Raji (cell line): ENCODE results near the gene ILF2.

Source experiments
- POLR2A ChIP-seq: IDR thresholded peaks from 2 replicates; pipeline ENCODE4 v1.6.1; 2011; ENCODE audit warnings: low read depth, low read length, control low read depth; ENCODE audit not compliant: insufficient read depth

Gene ILF2

DNA sequence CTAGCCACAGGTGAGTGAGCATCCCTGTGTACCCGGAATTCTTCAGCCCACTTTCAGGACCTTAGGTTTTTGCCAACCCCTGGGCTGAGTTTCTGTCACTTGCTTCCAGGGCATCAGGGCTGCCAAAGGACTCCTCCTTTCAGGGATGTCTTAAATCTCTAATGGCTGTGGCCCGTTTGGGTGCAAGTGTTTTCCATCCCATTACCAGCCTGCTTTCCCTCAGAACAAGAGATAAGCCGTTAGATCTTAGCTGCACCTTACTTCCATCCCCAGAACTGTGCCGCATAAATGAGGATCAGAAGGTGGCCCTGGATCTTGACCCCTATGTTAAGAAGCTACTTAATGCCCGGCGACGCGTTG is 11.6 kb downstream of the ILF2 start:
- no peak for TF ChIP-seq POLR2A

DNA sequence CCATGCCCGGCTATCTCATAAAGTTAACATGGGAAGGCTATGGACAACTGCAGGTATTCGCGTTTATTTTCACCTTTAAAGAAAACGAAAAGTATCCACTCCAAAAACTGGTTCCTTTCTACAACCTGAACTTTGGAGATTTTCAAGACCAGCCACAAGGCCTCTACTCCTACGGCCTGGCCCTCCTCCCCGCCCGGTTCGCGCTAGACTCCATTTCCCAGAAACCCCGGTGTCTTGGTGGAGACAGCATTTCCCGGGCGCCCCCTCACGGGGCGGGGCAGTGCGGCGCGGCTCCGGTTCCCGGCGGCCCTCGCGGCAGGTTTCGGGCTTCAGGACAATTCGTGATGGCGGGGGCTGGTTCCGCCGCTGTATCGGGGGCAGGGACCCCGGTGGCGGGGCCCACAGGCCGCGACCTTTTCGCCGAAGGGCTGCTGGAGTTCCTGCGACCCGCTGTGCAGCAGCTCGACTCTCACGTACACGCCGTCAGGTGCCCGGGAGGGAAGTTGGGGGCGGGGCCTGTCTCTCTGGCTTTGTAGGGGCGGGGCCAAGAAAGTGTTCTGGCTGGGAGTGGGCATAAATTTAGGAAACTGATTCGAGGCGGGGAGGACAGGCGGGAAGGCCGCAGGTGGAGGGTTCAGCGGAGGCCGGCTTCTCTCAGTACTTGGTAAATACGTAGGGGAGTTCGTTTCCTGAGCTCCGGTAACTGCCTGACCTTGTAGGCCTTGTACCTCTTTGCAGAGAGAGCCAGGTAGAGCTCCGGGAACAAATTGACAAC is 12.2 kb downstream of the ILF2 start, which contains the start of gene SNAPIN:
TSS of gene SNAPIN (plus strand) at position 304 of the 775 bp plus-strand sequence. CDS start at position 345, 41 bp downstream.
- TF ChIP-seq POLR2A: peak; percentile 83

DNA sequence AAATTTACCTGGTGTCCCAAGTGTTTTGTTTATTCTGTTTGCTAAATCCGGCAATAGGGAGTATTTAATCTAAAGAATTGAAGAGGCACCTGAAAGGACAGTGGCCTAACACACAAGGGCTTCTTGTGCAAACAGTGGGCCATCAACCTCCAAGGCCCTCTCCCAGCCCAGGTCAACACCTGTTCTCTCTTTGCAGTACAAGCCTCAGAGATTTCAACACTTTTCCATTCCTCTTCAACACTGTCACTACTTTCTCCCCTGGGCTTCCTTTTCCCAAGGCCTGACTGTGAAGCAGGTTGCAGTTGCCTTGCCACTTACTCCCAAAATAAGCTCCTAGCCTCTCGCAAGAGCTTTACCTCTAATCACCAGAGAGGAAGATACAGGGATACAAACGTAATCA is 15.5 kb downstream of the ILF2 start:
- TF ChIP-seq POLR2A: no peak

DNA sequence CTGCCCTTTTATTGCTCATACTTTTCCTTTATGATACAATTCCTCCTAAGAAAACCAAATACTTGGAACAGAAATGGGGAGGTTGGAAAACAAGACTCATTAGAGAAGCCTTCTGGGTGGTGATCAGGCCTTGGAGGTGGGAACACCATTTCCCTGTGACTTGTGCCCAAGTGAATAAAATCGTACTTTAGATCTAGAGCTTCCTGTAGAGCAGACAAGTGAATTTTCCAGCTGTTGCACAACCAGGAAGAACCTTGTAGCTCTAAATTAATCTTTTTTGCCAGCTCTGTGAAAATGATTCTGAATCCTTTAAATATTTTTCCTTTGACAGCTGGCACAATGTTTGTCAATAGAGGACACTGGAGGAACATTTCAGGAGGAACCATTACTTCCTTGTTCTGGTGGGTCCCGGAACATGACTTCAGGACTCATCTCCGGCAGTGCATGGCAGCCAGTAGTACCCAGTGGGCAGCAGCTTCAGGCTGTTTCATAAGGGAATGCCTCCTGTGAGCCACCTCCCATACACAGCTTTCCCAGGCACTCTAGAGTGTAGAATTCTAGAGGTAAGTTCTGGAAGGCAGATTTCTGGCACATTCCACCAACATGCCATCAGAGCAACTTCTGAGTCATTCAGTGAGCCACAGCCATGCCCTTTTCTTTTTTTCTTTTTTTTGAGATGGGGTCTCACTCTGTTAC is 17.8 kb downstream of the ILF2 start:
- TF ChIP-seq POLR2A: no peak

DNA sequence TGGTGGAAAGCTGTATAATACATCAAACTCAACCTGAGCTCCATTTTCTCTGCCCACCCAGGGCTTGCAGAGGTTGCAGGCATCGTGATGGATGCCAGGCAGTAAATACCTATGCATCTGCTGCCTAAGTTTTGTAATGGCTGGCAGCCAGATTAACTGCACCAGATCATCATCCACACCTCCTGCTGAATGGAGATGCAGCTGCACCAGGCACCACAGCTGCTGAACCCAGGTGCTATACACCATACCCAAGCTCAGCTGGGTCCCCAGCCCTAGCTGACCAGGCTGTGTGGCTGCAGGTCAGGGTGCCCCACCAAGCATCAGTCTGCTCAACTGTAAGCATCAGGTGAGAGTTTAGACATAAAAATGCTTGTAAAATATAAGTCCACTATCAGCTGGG is 19.0 kb downstream of the ILF2 start:
- TF ChIP-seq POLR2A: no peak

DNA sequence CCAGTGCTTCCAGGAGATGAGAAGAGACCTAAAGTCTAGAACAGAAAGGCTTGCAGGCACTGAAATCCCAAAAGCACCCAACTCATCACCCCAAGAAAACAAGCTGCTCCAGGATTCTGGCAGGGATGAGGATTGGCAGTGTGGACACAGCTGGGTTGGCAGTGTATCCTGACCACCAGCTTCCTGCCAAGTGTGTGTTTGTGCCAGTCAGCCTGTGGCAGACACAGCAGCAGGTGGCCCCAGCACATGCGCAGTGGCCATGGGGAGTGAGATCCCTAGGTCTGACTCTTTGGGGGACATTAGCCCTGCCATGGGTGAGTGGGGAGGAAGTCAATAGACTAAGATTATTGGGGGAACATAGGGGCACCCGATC is 20.9 kb downstream of the ILF2 start:
- no peak for TF ChIP-seq POLR2A

DNA sequence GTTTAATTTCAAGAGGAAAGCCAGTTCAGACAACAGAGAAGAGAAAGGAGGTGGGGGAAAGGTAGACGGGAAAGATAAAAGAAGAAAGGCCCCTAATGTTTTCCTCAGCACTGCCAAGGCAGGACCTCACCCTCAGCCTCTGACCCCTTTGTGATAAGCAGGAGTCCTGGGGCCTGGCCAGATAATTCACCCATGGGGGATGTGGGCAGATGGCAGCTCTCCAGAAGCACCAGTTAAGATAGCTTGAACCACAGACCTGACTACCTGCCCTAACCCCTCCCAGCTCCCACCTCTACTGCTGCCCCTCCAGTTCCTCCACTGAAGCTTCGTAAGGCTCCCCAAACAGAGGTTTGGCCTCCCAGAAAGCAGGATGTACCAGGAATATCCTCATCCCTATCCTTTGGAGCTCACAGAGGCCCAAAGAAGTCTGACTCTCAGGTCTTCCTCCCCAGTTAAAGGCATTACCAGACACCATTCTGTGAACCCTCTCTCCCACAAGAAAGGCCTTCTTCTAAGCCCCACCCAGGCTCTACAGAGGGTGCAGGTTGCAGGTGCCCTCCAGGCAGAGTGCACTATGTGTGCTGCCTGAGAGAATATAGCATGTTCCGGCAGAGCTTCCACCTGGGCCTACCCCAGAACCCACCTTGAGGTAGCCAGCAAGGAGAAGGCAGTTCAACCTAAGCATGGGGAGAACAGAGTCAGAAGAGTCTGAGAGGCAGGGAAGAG is 21.5 kb downstream of the ILF2 start:
- TF ChIP-seq POLR2A: no peak

DNA sequence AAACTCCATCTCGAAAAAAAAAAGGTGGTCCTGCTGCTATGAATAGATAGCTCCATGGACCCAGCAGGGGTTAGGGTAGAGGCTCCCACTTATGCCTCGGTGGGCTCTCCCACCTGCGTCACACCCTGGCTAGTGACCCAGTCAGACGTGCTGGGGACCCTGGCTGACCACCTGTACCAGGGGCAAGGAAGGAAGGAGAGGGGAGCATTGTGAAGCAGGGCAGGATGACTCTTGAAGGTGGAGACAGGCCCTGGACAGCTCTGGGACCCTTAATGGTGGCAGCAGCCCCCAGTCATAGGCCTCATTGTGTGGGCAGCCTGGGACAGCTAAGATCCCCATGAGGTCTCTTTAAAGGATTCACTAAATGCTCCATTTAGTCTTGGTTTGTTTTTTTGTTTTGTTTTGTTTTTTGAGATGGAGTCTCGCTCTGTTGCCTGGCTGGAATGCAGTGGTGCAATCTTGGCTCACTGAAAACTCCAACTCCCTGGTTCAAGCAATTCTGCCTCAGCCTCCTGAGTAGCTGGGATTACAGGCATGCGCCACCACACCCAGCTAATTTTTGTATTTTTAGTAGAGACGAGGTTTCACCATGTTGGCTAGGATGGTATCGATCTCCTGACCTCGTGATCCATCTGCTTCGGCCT is 22.7 kb downstream of the ILF2 start:
- no peak for TF ChIP-seq POLR2A

DNA sequence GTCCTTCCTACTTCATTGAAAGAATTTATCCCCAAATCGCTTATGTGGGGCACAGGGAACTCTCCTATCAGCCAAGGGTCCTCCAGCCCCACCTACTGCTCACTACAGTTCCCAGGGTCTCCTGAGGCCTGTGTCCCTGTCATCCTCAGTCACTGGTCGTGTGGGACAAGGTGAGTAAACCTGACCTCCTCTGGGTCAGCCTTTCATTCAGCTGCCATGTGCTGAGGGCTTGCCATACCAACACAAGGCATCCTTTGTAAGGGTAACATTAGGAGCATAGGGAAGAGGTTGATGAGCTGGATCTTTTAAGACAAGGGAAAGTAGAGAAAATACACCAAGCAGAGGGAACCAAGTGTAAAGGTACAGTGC is 23.5 kb downstream of the ILF2 start:
- TF ChIP-seq POLR2A: no peak

DNA sequence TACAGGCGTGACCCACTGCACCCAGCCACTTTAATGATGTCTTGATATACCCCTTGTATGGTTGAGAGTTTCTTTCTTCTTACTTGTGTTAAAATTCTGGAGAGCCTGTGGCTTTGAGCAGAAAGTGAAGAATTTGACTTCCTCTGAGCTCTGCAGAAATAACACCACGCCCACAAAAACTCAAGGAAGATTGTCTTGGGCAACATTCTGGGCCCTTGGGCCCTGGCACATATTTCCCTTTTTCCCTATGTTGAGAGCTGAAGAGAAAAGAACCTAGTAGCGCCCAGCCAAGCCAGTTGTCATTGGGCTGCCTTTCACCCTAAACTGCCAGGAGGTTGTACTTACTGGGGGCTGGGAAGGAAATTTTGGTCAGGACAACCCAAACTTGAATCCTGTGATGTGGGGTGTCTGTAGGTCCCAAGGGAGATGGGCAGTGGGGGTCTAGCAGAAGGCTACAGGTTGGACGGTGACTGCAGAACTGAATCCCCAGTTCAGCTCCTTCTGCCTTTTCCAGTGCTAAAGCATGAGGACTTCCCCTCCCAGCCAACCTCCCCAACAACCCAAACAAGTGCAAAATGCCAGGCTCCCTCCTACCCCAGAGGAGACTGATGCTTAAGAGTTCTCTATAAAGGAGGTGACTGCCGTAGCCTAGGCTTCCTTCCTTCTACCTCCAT is 24.0 kb downstream of the ILF2 start:
- no peak for TF ChIP-seq POLR2A

DNA sequence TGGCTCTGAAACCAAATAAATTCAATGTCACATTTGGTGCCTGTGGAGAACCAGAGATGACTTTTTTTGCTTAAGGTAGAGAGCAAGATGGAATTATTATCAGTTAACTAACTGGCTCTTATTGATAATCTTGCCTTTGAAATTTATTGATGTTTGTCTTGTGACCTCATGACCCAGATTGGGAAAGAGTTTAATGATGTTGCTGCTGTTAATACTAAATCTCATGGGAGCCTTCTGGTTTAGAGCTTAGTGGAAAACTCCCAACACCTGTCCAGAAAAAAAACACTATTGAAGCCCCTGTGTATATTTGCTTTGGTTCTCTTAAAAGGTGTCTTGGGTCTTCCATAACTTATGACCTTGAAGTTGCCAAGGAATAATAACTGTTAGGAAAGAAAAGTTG is 27.0 kb downstream of the ILF2 start:
- no peak for TF ChIP-seq POLR2A

DNA sequence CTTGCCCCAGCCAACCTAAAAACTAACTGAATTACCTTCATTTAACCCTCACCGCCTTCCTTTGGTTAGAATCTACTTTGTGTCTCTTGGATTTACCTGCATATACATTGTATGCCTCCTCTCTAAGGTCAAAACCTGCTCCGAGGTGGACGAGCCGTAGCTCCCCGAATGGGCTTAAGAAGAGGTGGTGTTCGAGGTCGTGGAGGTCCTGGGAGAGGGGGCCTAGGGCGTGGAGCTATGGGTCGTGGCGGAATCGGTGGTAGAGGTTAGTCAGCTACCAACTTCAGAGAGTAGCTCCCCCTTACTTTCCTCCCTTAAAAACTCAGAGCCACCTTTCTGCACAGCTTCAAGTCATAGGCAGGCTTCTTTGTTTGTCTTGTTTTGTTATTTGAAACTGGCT is 27.7 kb downstream of the ILF2 start:
- TF ChIP-seq POLR2A: no peak

DNA sequence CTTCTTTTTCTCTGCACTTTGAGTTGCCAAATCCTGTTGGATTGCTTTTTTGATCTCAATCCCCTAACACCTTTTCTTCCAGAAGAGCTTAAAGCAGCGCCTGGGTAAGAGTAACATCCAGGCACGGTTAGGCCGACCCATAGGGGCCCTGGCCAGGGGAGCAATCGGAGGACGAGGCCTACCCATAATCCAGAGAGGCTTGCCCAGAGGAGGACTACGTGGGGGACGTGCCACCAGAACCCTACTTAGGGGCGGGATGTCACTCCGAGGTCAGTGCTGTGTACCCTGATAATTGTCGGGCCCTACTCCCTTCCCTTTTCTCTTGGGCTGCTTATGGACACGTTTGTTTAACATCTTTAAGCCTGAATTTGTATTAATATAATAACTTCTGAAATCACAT is 28.6 kb downstream of the ILF2 start:
- TF ChIP-seq POLR2A: no peak

DNA sequence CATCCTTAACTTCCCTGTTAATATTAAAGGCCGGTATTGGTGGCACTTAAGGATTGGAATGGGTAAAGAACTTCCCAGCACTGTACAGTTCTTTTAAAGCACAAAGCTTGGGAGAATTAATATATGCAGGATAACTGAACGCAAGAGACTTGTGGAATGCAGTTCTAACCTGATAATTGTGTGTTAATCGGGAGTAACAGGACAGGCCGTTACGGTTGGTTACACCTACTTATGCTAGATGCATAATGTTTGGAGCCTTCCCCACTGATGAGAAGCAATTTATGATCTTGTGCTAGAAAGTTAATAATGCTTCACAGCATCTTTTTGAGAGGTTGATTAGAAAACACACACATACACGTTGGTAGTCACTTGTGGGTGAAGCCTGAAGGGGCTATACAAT is 29.9 kb downstream of the ILF2 start:
- TF ChIP-seq POLR2A: no peak

DNA sequence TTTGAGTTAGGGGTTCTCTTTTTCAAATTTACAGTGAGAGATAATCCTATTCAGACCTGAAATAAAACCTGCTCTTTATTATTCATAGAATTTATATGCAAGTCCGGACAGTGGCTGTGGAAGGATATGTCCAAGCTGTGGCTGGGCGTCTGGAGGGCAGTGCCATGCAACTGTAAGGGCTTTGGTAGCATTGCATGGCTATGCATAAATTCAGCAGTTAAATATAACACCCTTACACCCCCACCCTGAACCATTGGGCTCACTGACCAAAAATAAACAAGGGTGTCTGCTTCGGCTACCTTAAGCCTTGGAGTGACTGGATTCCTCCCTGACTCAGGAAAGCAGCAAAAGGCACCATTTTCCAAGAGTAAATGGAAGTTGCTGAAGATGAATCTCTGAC is 31.5 kb downstream of the ILF2 start:
- TF ChIP-seq POLR2A: no peak
